Right lobe of liver (tissue), 4 donors: ENCODE data around the gene DOK4.

Experiments used
- POLR2A ChIP-seq: fragments of 450-650 bp; IDR thresholded peaks from one replicate; pipeline ENCODE4 v1.6.1; 2017; ENCODE audit warnings: antibody characterized with exemption, mild to moderate bottlenecking
- TF ChIP-seq, protein P1 (sequence below), 4 donors: fragments of 200-600 bp in 3 of 4; fragments of 450-650 bp in 1 of 4; IDR thresholded peaks; one replicate each; pipeline versions ENCODE4 v1.5.1 to v1.8.0; 2016 to 2022; ENCODE audit warnings: antibody characterized with exemption in 4 of 4, mild to moderate bottlenecking in 2 of 4
- donor health status: DM: no; HTN: no; CAD: no.
- donor health status: DM: no; HTN: no; CAD: no.
- donor health status: DM: no; HTN: yes; CAD: no.

DNA sequence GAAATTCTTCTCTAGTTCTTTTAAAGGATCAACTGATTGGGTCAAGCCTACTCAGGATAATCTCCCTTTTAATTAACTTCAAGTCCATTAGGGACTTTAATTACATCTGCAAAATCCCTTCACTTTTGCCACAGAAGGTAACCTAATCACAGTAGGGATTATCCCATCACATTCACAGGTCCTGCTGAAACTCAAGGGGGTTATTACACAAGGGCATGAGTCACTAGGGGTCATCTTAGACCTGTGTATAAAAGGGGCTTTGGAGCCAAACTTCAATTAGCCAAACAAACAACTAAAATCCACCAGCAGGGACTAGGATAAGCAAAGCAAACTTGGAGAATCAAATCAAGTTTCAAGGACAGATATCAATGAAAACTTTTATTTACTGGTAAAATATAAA is 58.5 kb downstream of the DOK4 start:
- TF ChIP-seq, protein P1, sequence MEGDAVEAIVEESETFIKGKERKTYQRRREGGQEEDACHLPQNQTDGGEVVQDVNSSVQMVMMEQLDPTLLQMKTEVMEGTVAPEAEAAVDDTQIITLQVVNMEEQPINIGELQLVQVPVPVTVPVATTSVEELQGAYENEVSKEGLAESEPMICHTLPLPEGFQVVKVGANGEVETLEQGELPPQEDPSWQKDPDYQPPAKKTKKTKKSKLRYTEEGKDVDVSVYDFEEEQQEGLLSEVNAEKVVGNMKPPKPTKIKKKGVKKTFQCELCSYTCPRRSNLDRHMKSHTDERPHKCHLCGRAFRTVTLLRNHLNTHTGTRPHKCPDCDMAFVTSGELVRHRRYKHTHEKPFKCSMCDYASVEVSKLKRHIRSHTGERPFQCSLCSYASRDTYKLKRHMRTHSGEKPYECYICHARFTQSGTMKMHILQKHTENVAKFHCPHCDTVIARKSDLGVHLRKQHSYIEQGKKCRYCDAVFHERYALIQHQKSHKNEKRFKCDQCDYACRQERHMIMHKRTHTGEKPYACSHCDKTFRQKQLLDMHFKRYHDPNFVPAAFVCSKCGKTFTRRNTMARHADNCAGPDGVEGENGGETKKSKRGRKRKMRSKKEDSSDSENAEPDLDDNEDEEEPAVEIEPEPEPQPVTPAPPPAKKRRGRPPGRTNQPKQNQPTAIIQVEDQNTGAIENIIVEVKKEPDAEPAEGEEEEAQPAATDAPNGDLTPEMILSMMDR (IDR thresholded peaks at IDR 0.05) = no peak
- TF ChIP-seq POLR2A = no peak
